NCI-H460 (cell line): ENCODE data around the gene TSHZ1. TPM values are rescaled to one million over a fixed set of nuclear protein-coding genes. Genes with fewer than 3 reads are reported as not detected.

Experiments
- DNase-seq: peaks from one replicate; pipeline ENCODE4 v3.0.0-alpha.2; 2016; ENCODE audit warnings: low read depth; ENCODE audit errors: extremely low read depth
- total RNA-seq: library from RNA; depleted of rRNA; stranded (reverse); fragments of >200 nt; shearing (Covaris generic); gene quantifications from 2 replicates; pipeline ENCODE4 v1.2.3, GENCODE V29; 2014

TSHZ1 gene
- total RNA-seq, 1 experiment from 2014 or later = 6.3 TPM

GRCh38 chr18:75241705-75242104 is 31.1 kb downstream of the TSHZ1 start:
- no peak for DNase-seq

DNA sequence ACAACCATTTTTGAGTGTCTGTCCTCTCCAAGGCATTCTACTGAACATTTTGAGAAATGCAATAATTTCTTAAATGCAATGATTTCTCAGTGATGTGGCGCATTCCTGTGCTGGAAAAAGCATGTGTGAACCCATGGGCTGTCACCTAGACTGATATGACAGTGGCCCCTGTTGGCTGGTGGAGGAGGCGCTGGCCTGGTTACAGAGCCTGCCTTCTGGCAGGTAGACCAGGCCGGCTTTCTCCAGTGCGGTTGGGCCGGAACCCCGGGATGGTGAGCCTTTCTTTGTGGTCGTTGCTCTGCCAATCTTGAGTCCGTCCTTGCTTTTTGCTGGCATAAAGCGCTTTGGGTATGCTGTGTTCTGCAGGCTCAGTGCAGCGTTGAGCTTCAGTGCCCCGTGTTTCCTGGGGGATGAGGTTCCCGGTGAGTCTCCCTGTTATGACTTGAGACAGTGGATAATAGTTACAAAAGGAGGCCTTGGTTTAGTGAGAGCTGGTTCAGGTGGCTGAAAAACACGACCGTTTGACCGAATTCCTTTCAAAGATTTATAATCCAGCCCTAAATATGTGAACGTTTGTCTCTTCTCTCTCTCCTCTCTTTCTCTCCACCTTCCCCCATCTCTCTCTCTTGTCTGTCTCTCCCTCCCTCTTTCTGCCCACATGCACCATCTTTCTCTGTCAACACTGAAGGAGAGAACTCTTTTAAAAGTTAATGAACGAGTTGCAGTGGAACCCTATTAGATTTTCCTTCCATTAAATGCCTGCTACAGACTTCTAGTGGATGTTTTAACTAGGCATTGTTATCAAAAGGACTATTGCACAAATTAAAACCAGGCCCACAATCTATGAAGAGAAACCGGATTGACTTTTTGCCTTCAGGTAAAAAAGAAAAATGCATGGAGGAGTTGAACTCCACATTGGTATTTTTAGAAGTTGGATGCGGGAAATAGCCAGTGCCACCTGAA is 34.0 kb downstream of the TSHZ1 start:
- no peak for DNase-seq

DNA sequence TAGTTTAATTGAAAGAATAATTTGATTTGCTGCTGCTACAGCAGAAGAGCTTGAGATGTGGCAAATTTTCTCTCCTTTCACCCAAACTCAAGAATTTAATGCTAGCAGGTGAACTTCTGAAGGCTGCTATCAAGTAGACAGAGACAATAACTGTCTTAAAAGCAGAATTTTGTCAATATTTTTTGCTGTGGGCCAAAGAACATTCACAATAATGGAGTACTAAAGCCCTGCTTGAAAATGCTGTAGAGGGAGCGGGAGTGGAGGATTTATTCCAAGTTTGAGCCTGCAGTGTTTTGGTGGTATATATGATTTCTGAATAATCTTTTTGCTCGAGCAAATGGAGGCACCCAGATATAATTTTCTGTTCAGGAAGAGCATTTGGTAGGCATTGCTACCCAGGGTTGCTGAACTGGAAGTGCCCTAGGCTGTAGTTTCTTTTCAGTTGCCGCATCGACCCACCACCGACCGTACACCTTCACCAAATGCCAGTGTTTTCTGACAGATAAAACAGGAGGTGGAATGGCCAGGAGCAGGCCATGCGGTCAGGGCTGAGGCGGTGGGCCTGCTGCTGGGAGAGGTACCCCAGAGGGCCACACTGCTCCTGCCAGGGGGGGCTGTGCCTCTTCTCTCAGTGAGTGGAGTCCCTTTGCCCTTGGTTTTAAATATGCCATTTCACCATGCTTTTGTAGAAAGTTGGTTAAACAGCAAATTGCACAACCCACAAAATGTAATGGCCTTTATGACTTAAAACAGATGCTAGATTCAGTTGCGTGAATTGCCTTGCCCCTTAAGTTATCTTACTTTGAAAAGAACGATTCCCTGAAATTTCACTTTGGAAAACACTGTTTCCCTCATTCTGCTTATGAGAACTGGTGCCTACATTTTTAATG is 36.4 kb downstream of the TSHZ1 start:
- no peak for DNase-seq

GRCh38 chr18:75247611-75248421 is 37.2 kb downstream of the TSHZ1 start:
- peak; percentile 11 for DNase-seq

DNA sequence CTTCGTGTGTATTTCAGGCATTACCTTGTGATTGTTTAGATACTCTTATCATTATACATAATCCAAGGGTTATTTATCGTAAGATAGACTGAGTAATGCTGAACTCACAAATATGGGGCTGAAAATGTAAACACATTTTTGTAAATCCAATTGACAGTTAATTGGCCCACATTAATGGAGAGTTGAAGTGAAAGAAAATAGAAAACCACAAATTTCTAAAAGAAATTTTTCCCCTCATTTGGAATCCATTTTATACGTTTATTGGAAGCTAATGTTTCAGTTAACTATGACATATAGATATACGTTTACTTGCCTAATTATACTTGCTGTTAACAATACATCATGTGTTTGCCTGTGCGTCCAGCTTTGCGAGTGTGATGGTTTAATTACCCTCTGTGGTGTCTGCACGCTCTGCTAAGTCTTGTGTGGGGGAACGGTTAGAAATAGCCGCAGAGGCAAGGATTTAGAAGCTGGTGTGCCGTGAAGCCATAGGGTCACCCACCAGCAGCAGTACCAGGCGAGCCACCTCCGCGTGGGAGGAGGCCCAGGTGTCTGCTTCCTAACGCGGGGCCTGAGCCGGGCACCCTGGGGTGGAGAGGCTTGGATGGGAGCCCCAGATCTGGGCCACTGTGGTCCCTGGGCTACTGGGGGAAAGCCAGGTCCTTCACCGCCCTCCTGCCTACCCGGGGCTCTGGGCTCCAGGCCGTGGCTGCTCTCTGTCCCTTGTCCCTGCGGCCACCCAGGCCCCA is 38.0 kb downstream of the TSHZ1 start:
- no peak for DNase-seq

- DNase-seq = no peak
These were observed 38.5 kb downstream of the TSHZ1 start for GRCh38 chr18:75249175-75249518.

GRCh38 chr18:75249672-75250470 is 39.3 kb downstream of the TSHZ1 start:
- DNase-seq = no peak

GRCh38 chr18:75250471-75250821 is 39.8 kb downstream of the TSHZ1 start:
- DNase-seq = no peak

GRCh38 chr18:75251466-75251865 is 40.9 kb downstream of the TSHZ1 start:
- DNase-seq = no peak

DNA sequence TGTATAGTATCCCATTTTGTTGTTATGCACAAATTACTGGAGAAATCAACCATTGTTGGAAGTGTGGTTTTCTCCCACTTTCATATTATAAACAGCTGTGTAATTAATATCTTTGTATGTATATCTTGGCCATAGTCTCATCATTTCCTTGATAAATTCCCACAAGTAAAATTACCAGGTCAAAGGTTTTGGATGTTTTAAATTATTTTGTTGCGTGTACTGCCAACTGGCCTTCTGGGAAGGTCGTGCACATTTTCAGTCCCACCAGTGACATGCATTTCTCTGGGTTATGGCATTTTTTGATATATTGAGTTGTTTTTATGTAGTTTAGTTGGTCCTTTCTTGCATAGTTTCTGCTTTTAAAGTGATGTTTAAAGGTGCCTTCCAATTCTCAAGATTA is 41.5 kb downstream of the TSHZ1 start:
- no peak for DNase-seq

- DNase-seq = no peak
These were observed 42.4 kb downstream of the TSHZ1 start for GRCh38 chr18:75253043-75253442.

DNA sequence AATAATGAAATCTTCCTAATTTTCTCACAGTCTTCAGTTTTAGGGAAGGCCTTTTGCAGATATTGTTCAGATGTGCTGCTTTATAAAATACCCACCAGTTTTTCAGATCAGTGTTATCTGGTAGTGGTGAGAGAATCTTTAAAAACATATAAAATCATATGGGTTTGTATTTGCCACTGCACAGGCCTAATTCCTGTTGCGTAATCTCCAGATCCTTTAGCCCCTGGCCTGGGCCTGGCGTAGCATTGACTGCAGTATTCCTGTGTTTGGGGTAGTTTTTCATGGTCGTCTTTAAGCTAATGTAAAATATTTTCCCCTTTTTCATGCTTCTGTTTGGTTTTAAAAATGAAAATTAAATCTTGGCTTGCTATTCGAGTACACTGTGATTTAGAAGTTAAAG is 43.2 kb downstream of the TSHZ1 start:
- no peak for DNase-seq

DNA sequence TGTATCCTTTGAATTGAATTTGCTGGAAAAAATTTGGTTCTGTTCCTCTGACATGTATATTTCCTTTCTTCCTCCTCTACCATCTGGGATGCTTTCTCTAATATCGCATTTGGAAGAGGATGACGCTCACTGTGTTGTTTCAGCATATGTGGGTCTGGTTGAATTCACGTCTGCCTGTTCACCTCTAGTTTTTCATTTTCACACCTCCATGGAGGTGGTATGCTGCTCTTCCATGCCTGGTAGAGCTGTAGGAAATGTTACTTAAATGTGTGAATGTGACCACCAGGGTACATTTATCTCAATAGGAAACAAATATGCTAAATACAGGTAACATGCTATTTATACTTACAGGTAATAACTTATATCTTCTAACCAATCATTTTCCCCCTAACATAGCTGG is 44.5 kb downstream of the TSHZ1 start:
- no peak for DNase-seq

GRCh38 chr18:75256376-75256775 is 45.8 kb downstream of the TSHZ1 start:
- DNase-seq = no peak

- no peak for DNase-seq
These were observed 47.0 kb downstream of the TSHZ1 start for GRCh38 chr18:75257605-75258004.

DNA sequence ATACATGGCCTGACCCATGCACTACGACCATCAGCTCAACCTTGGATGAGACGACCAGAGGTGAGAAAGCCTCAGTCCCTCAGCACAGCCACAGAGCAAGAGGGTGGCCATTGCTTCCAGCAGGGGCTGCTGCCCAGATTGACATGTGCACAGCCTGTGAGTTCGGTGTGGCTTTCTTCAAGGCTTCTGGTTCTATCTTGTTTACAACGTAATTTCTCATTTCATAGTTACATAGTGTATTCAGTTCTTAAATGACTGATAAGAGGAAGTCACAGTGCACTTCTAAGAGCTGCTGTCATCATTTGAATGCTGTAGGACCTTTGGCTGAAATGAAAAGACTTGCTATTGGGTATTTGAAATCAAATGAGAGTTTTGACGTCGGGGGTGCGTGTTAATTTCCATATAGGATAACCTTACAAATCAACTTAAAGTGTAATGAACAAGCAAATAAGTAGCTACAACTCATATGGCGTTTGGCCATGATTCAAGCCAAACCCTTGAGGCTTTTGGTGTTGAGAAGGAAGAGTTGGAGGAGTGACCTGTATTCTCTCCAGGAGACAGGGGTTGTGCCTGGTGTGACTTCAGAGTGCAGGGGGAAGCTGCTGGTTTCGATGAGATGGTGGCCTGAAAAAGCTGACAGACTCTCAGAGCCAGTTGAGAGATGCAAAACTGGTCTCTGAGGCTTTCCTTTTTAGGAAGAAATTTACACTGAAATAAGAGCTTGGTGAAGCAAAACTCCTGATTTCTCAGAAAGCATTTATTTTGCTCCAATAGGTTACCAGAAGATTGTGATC is 51.0 kb downstream of the TSHZ1 start:
- DNase-seq = no peak

DNA sequence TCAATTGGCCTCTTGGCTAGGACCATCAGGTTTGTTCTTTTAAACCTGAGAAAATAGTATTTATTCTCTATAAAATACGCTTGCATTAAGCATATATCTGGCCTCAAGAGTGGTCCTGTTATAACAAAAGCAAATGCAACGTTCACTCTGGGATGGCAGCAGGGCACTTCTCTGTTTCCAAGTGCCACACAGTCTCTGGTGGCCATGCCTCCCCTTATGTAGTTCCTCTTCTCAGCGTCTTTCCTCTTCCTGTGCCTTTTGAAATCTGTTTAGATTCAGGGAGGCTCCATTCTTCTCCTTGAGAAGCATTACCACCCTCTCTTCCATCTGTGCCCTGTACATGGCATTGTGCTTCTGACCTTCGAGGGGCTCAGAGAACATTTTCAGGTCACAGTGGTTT is 51.9 kb downstream of the TSHZ1 start:
- DNase-seq = no peak

- no peak for DNase-seq
These were observed 53.6 kb downstream of the TSHZ1 start for GRCh38 chr18:75264195-75264594.
